DND-41 (cell line): ENCODE data around the gene THBD.

Experiments
- ATAC-seq: fragments of 200-7000 bp; cut with Tn5 transposase; 3 replicates; pipeline ENCODE4 v1.9.1; 2021; ENCODE audit warnings: low read depth; ENCODE audit not compliant: insufficient read depth
- DNase-seq: peaks from one replicate; pipeline ENCODE4 v3.0.0-alpha.2; 2020
- H2AFZ ChIP-seq: 2 replicates; pipeline ENCODE4 v1.6.0; 2012; ENCODE audit warnings: low read depth, low read length
- H3K27ac ChIP-seq: 2 replicates; pipeline ENCODE4 v1.5.1; 2012; ENCODE audit warnings: low read length, inconsistent platforms
- H3K27me3 ChIP-seq: fragments of 200-600 bp; sonication (generic); 2 replicates; pipeline ENCODE4 v1.6.0; 2012; ENCODE audit warnings: low read length, mild to moderate bottlenecking, inconsistent platforms; ENCODE audit not compliant: insufficient read depth, poor library complexity
- H3K36me3 ChIP-seq: 2 replicates; pipeline ENCODE4 v1.5.1; 2012; ENCODE audit warnings: low read length, inconsistent platforms; ENCODE audit not compliant: insufficient read depth
- H3K4me1 ChIP-seq: 2 replicates; pipeline ENCODE4 v1.5.1; 2012; ENCODE audit warnings: mild to moderate bottlenecking, low read length; ENCODE audit not compliant: insufficient read depth
- H3K4me2 ChIP-seq: 2 replicates; pipeline ENCODE4 v1.6.0; 2012; ENCODE audit warnings: mild to moderate bottlenecking, moderate library complexity, low read length, inconsistent platforms; ENCODE audit not compliant: insufficient read depth
- H3K4me3 ChIP-seq, 2 experiments: fragments of 200-600 bp in 1 of 2; shearing (Covaris generic) in 1 of 2; 2 replicates each; pipeline ENCODE4 v1.5.1; 2012 to 2016; ENCODE audit warnings: inconsistent platforms in 2 of 2, low read length in 2 of 2, mild to moderate bottlenecking in 2 of 2, low read depth in 1 of 2, moderate library complexity in 1 of 2
- H3K79me2 ChIP-seq: 2 replicates; pipeline ENCODE4 v1.6.0; 2012; ENCODE audit warnings: low read length, inconsistent platforms; ENCODE audit not compliant: insufficient read depth
- H3K9ac ChIP-seq: 2 replicates; pipeline ENCODE4 v1.6.0; 2012; ENCODE audit warnings: low read depth, mild to moderate bottlenecking, inconsistent platforms, low read length, moderate library complexity
- H3K9me3 ChIP-seq: 2 replicates; pipeline ENCODE4 v1.5.1; 2012; ENCODE audit warnings: low read length, moderate library complexity, mild to moderate bottlenecking, inconsistent platforms; ENCODE audit not compliant: insufficient read depth, severe bottlenecking
- H4K20me1 ChIP-seq: 2 replicates; pipeline ENCODE4 v1.6.0; 2012; ENCODE audit warnings: low read length; ENCODE audit not compliant: insufficient read depth
- EZH2 ChIP-seq: IDR thresholded peaks from 3 replicates; pipeline ENCODE4 v1.6.1; 2012; ENCODE audit warnings: borderline replicate concordance, low read depth, mild to moderate bottlenecking, moderate library complexity, low read length, inconsistent platforms; ENCODE audit not compliant: severe bottlenecking
- TF ChIP-seq, protein P1 (sequence below): IDR thresholded peaks from 2 replicates; pipeline ENCODE4 v1.5.1; 2012; ENCODE audit warnings: borderline replicate concordance, low read length, moderate library complexity, mild to moderate bottlenecking; ENCODE audit not compliant: poor library complexity, severe bottlenecking; ENCODE audit errors: extremely low read depth

Gene THBD

DNA sequence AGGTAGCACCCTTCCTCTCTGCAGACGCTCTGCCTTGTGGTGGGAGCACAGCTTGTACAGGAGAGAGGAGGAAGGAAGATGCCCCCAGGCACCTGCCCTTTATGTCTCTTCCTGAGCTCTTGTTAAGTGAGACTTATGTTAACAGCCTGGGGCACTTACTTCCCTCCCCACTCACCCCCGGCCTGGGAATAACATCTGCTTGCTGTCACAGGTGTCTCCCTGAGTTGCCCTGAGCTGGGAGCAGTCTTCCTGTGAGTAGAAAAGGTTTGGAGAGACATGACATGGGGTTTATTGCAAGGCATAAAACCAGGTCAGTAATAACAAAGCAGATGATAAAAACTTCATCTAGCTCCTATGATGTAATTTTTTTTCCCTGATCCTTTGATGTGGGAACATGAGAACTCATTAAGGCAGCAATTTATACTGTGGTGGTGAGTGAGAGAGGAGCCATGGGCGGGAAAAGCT, 12.4 kb downstream of the THBD start:
- no peaks in the 10 kb centered on the region for H3K27me3 ChIP-seq
- H3K27ac ChIP-seq, result peak overlapping the region; percentile 51
- peak overlapping the region; percentile 33 for H3K4me2 ChIP-seq
- no peak for TF ChIP-seq EZH2
- TF ChIP-seq, protein P1, sequence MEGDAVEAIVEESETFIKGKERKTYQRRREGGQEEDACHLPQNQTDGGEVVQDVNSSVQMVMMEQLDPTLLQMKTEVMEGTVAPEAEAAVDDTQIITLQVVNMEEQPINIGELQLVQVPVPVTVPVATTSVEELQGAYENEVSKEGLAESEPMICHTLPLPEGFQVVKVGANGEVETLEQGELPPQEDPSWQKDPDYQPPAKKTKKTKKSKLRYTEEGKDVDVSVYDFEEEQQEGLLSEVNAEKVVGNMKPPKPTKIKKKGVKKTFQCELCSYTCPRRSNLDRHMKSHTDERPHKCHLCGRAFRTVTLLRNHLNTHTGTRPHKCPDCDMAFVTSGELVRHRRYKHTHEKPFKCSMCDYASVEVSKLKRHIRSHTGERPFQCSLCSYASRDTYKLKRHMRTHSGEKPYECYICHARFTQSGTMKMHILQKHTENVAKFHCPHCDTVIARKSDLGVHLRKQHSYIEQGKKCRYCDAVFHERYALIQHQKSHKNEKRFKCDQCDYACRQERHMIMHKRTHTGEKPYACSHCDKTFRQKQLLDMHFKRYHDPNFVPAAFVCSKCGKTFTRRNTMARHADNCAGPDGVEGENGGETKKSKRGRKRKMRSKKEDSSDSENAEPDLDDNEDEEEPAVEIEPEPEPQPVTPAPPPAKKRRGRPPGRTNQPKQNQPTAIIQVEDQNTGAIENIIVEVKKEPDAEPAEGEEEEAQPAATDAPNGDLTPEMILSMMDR, result no peak
- peak overlapping the region; percentile 3; the same call in 1 of the 2 replicates for H3K9ac ChIP-seq
- DNase-seq (peak; percentile 68), ATAC-seq (peak; percentile 77)
- no peaks in the 10 kb centered on the region for H4K20me1 ChIP-seq
- H3K79me2 ChIP-seq, result no peaks in the 10 kb centered on the region
- no peak overlapping the region for H2AFZ ChIP-seq
- H3K36me3 ChIP-seq, result no peaks in the 10 kb centered on the region
- no peak overlapping the region for H3K4me3 ChIP-seq
- peaks cover 44% of the 10 kb centered on the region for H3K4me1 ChIP-seq
- no peaks in the 10 kb centered on the region for H3K9me3 ChIP-seq

DNA sequence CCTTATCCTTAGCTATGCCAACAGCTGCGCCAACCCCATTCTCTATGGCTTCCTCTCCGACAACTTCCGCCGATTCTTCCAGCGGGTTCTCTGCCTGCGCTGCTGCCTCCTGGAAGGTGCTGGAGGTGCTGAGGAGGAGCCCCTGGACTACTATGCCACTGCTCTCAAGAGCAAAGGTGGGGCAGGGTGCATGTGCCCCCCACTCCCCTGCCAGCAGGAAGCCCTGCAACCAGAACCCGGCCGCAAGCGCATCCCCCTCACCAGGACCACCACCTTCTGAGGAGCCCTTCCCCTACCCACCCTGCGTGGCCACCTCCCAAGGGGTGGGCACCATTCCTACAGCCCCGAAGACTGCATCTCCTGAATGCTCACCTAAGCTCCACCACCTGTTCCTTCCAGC, 13.1 kb downstream of the THBD start:
- H3K27me3 ChIP-seq, result no peaks in the 10 kb centered on the region

DNA sequence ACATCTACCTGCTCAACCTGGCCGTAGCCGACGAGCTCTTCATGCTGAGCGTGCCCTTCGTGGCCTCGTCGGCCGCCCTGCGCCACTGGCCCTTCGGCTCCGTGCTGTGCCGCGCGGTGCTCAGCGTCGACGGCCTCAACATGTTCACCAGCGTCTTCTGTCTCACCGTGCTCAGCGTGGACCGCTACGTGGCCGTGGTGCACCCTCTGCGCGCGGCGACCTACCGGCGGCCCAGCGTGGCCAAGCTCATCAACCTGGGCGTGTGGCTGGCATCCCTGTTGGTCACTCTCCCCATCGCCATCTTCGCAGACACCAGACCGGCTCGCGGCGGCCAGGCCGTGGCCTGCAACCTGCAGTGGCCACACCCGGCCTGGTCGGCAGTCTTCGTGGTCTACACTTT, 13.7 kb downstream of the THBD start:
- Histone ChIP-seq H3K4me3 (no peak overlapping the region), H3K27me3 (no peaks in the 10 kb centered on the region), H3K4me1 (peaks cover 56% of the 10 kb centered on the region), H2AFZ (no peak overlapping the region), H3K9ac (no peak overlapping the region), H3K27ac (peak overlapping the region; percentile 51; the same call in 1 of the 2 replicates), H4K20me1 (no peaks in the 10 kb centered on the region), H3K4me2 (no peak overlapping the region), H3K36me3 (no peaks in the 10 kb centered on the region), H3K79me2 (no peaks in the 10 kb centered on the region), H3K9me3 (no peaks in the 10 kb centered on the region)
- DNase-seq (no peak), ATAC-seq (no peak)
- TF ChIP-seq, protein P1, result no peak
- no peak for TF ChIP-seq EZH2

More for the DNA sequence above, 13.1 kb downstream of the THBD start:
- no peak overlapping the region for H3K4me3 ChIP-seq
- no peaks in the 10 kb centered on the region for H3K36me3 ChIP-seq
- ATAC-seq, result no peak
- peak; percentile 33 for DNase-seq
- H4K20me1 ChIP-seq, result no peaks in the 10 kb centered on the region
- peak overlapping the region; percentile 33 for H3K4me2 ChIP-seq
- TF ChIP-seq EZH2, result no peak
- TF ChIP-seq, protein P1, result no peak
- H3K27ac ChIP-seq, result peak overlapping the region; percentile 51
- peaks cover 51% of the 10 kb centered on the region for H3K4me1 ChIP-seq
- H3K79me2 ChIP-seq, result no peaks in the 10 kb centered on the region
- H3K9me3 ChIP-seq, result no peaks in the 10 kb centered on the region
- H3K9ac ChIP-seq, result peak overlapping the region; percentile 3; the same call in 1 of the 2 replicates
- H2AFZ ChIP-seq, result no peak overlapping the region
